Tibial artery (tissue), 4 donors: Measurements from ENCODE around the gene SLIT3.

Source experiments
- DNase-seq, 2 donors: peaks; one replicate each; pipeline ENCODE4 v3.0.0-alpha.2; 2019
- H3K27ac ChIP-seq, 2 donors: fragments of 200-600 bp; sonication (generic) in 1 of 2; 1 replicate in 1 of 2; 2 replicates in 1 of 2; pipeline ENCODE4 v1.5.1; 2018 to 2019; ENCODE audit warnings: mild to moderate bottlenecking in 1 of 2
- H3K27me3 ChIP-seq, 2 donors: fragments of 200-600 bp; sonication (generic) in 1 of 2; one replicate each; pipeline versions ENCODE4 v1.5.1 to v1.6.0; 2016 to 2019
- H3K36me3 ChIP-seq, 3 donors: fragments of 200-600 bp; sonication (generic) in 2 of 3; one replicate each; pipeline ENCODE4 v1.5.1; 2016 to 2019; ENCODE audit warnings: mild to moderate bottlenecking in 2 of 3
- H3K4me1 ChIP-seq, 4 donors: fragments of 200-600 bp; sonication (generic) in 2 of 4; 1 replicate in 3 of 4; 2 replicates in 1 of 4; pipeline ENCODE4 v1.5.1; 2016 to 2019
- H3K4me3 ChIP-seq, 2 donors: fragments of 200-600 bp; sonication (generic) in 1 of 2; 1 replicate in 1 of 2; 2 replicates in 1 of 2; pipeline ENCODE4 v1.5.1; 2018 to 2019; ENCODE audit warnings: mild to moderate bottlenecking in 2 of 2
- H3K9me3 ChIP-seq, 3 donors: fragments of 200-600 bp; sonication (generic) in 1 of 3; one replicate each; pipeline ENCODE4 v1.5.1; 2016 to 2019
- intact Hi-C: fragments of 100-400 bp; cut with DNase I; formaldehyde crosslinking; loops from one replicate; pipeline ENCODE4 v1.15.0; 2023; ENCODE audit warnings: low total_unique reads
- TF ChIP-seq, protein P1 (sequence below), 2 experiments: fragments of 200-600 bp in 1 of 2; fragments of 450-650 bp in 1 of 2; IDR thresholded peaks; one replicate each; pipeline ENCODE4 v1.5.1; 2017 to 2019; ENCODE audit warnings: antibody characterized with exemption in 2 of 2, mild to moderate bottlenecking in 1 of 2, moderate library complexity in 1 of 2

Gene SLIT3

DNA sequence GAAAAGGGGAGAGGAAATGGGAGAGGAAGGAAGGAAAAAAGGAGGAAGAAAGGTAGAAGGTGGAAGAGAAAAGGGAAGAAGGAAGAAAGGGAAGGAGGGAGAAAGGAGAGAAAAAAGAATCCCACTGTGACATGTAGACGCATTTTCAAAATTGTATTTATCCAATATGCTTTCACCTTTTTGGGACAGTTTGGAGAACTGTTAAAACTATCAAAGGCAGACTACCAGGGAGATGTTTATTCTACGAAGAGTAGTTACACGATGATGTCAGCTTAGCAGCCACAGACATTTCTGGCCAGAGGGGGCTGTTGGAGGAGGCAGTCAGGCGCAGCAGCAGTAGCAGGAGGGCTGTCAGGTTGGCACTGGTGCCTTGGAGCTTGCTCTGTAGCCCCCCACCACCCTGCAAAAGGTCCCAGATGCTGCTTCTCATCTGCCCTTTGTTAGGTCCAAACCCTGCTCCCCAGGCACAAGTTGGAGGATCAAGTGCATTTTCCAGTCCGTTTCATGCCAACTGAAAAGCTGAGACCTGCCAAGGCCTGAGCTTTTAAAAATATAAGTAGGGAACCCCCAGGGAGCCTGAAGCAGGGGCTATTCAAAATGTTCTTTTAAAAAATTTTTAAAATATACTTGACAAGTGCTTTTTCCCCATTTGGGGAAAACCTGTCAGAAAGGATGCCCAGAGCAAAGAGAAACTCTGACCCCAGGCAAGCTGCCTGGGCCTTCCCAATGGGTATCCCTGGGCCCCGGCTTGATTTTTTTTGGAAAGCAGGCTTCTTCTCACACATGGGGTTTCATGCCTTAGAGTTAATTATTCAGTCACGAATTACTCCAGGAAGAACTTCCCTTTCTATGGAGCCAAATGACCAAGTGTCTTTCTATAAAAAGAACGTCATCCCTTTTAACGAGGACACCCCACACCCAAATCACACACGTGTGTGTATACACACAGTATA is 203.3 kb downstream of the SLIT3 start:
- Histone ChIP-seq H3K9me3 (no peaks in the 10 kb centered on the region), H3K27me3 (no peaks in the 10 kb centered on the region), H3K27ac (peak overlapping the region; percentile 59 to 69), H3K4me1 (peaks cover 0 to 68% (median 39%) of the 10 kb centered on the region in 4 donors), H3K4me3 (no peak overlapping the region), H3K36me3 (no peaks in the 10 kb centered on the region)
- intact Hi-C loops = no loop called here
- TF ChIP-seq, protein P1, sequence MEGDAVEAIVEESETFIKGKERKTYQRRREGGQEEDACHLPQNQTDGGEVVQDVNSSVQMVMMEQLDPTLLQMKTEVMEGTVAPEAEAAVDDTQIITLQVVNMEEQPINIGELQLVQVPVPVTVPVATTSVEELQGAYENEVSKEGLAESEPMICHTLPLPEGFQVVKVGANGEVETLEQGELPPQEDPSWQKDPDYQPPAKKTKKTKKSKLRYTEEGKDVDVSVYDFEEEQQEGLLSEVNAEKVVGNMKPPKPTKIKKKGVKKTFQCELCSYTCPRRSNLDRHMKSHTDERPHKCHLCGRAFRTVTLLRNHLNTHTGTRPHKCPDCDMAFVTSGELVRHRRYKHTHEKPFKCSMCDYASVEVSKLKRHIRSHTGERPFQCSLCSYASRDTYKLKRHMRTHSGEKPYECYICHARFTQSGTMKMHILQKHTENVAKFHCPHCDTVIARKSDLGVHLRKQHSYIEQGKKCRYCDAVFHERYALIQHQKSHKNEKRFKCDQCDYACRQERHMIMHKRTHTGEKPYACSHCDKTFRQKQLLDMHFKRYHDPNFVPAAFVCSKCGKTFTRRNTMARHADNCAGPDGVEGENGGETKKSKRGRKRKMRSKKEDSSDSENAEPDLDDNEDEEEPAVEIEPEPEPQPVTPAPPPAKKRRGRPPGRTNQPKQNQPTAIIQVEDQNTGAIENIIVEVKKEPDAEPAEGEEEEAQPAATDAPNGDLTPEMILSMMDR (IDR thresholded peaks at IDR 0.05) = no peak
- DNase-seq = peak in 1 of 2 donors; percentile 37

DNA sequence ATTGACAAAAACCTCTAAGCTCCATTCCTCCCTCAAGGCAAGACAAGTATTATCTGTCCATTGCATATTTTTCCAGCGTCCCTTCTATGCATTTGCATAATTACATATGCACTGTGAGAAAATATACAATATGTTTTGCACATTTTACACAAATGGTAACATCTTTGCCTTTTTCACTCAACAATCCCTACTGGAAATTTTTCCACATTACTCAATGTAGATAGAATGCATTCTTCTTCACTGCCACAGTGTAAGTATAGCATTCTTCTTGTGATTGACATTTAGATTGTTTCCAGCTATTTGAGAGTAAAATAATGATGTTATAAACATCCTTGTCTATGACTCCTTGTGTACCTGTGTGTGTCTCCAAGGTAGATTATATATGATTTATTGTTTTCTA is 205.0 kb downstream of the SLIT3 start:
- DNase-seq = no peak
- Histone ChIP-seq H3K4me1 (peaks cover 0 to 63% (median 39%) of the 10 kb centered on the region in 4 donors), H3K4me3 (no peak overlapping the region), H3K27ac (peak overlapping the region in 1 of 2 donors; percentile 59), H3K36me3 (no peaks in the 10 kb centered on the region), H3K9me3 (no peaks in the 10 kb centered on the region), H3K27me3 (no peaks in the 10 kb centered on the region)
- TF ChIP-seq, protein P1 (IDR thresholded peaks at IDR 0.05) = no peak
- intact Hi-C loops = no loop called here

DNA sequence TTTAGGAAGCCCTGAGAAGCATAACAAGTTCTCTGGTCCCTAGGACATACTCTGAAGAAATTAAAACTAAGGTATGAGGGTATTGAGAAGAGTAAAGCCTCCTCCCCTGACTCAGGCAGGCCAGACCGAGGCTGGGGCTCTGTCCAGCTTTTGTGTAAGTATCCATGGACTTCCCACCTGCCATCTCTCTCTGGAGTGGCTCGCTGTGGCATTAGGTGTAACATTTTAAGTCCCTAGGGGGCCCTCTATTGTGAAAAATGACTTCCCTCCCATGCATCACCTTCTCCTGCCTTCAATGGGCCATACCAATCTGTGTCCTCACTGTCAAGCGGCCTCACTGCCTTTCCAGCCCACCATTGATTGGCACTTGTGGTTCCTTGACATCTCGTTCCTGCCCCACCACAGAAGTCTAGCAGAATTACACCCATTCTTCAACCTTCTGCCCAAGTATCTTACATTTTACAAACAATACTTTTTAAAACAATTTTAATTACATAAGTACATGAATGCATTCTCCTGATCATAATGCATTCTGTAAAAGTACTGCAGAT is 205.5 kb downstream of the SLIT3 start:
- H3K9me3 ChIP-seq = no peaks in the 10 kb centered on the region
- H3K4me3 ChIP-seq = no peak overlapping the region
- peaks cover 0 to 58% (median 36%) of the 10 kb centered on the region in 4 donors for H3K4me1 ChIP-seq
- intact Hi-C loops = no loop called here
- H3K27ac ChIP-seq = peak overlapping the region; percentile 61 to 66
- H3K36me3 ChIP-seq = peaks cover 0 to 3% (median 0%) of the 10 kb centered on the region in 3 donors
- no peak for DNase-seq
- TF ChIP-seq, protein P1 (IDR thresholded peaks at IDR 0.05) = no peak
- H3K27me3 ChIP-seq = no peaks in the 10 kb centered on the region

DNA sequence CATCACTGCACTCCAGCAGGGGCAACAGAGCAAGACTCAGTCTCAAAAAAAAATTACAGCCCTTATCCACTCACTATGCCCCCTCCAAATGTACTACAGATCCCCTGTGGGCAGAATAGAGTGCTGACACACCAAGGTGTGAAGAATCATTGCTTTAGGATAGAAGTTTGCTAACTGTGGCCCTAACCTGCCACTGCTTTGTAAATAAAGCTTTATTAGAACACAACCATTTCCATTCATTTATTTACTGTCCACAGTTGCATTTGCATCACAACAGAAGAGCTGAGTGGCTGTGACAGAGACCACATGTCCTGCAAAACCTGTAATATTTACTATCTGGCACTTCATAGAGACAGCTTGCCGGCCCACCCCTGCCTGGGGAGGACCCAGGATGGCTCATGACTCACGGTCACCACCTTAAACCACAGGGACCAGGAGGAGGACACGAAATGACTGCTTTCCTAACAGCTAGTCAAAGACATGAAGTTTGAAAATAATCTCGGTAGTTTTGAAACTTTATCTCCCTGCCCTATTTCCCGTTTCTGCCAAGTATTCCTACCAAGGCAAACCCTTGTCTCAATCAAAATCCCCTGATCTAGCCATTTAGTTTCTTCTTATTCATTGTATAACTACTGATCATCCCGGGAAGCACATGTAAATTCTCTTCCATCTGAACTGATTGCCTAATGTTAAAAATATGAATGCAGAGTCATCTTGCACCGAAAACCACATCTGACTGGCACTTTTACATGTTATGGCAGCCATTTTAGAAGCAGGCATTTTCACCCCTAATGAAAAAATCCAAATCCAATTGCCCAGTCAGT is 206.1 kb downstream of the SLIT3 start:
- Histone ChIP-seq H3K27ac (peak overlapping the region; percentile 61 to 66), H3K4me3 (no peak overlapping the region), H3K36me3 (peaks cover 0 to 7% (median 0%) of the 10 kb centered on the region in 3 donors), H3K9me3 (no peaks in the 10 kb centered on the region), H3K4me1 (peaks cover 0 to 51% (median 29%) of the 10 kb centered on the region in 4 donors), H3K27me3 (no peaks in the 10 kb centered on the region)
- DNase-seq = no peak
- TF ChIP-seq, protein P1 (IDR thresholded peaks at IDR 0.05) = no peak
- intact Hi-C loops = no loop called here

DNA sequence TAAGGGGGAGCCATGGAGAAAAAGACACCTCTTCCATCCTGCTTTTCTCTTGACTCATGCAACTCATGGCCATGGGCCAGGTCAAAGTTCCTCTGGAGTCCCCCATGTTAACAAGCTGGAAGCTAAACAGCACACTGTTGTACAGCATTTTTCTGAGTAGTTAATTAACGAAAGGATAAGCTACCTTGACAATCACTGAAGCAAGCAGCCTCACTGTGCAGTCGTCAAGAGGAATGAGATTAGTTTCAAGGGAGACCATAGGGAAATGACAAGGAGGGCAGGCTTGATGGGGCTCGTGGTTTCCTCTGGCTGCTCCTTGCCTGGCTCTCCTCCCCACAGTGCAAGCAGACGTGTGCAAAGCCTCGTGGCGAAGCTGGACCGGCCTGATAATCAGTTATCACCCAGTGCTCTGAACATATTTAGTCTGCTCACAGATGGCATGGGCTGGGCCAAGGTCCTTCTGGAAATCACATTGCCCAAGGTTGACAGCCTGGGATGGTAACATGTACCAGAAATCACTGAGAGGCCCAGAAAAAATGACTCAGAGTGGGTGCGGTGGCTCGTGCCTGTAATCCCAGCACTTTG is 209.5 kb downstream of the SLIT3 start:
- H3K4me1 ChIP-seq = peaks cover 0 to 18% (median 3%) of the 10 kb centered on the region in 4 donors
- no peaks in the 10 kb centered on the region for H3K27me3 ChIP-seq
- no peaks in the 10 kb centered on the region for H3K9me3 ChIP-seq
- TF ChIP-seq, protein P1 (IDR thresholded peaks at IDR 0.05) = no peak
- DNase-seq = no peak
- peaks cover 0 to 7% (median 0%) of the 10 kb centered on the region in 3 donors for H3K36me3 ChIP-seq
- no peak overlapping the region for H3K27ac ChIP-seq
- intact Hi-C loops = no loop called here
- H3K4me3 ChIP-seq = no peak overlapping the region
